HG02840 (cell line): Measurements from ENCODE around the gene CYP26B1.

Experiments used
- ATAC-seq: cut with Tn5 transposase; IDR thresholded peaks from one replicate; pipeline ENCODE4 v1.9.1; 2021; ENCODE audit warnings: mild to moderate bottlenecking, moderate library complexity, moderate number of reproducible peaks; ENCODE audit not compliant: unreplicated experiment, low FRiP score

Gene CYP26B1

DNA sequence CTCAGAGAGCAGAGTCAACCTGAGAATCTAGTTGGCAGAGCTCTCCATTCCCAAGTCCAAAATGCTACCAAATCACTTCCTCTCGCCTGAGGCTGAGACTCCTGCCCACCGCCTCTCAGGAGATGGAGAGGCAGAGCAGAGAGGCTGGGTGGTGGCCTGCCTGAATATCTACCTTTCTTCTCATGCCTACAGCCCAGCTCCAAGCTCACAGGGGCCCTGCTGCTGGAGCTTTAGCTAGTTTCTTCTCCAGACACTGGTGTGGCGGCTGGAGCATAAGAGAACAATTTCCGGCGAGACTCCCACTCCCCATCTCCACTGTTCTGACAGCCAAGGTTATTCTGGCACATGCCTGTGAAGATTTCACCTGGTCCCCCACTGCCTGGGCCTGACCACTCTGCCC, 8.1 kb upstream of the CYP26B1 start:
- no peak for ATAC-seq

- no peak for ATAC-seq
Observed at GRCh38 chr2:72155151-72155550, 7.5 kb upstream of the CYP26B1 start.

DNA sequence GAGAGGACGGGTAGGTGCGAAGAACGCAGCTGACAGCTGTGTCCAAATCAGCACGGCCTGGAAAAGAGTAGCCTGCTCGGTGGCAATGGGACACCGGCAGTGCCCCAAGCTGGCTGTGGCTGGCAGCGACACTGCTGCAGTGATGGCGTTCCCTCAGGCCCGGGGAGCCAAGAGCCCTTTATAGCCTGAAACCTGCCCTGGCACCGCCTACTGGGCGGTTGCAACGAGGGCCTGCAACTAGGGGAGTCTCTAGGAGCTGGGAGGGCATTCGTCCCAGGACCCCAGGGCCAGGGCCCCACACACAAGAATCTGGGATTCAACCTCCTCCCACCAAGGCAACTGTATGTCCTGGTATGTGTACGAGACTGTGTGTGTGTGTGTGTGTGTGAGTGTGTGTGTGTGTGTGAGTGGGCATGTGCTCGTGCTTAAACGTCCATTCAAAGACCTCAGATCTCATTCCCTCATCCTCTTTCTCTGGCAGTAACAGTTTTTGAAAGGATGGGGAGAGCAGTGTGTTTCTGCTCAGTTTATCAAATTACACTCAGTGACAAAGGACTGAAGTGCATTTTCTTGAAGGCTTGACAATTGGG, 6.8 kb upstream of the CYP26B1 start:
- ATAC-seq, result no peak

- ATAC-seq, result no peak
Observed at GRCh38 chr2:72153924-72154323, 6.3 kb upstream of the CYP26B1 start.

DNA sequence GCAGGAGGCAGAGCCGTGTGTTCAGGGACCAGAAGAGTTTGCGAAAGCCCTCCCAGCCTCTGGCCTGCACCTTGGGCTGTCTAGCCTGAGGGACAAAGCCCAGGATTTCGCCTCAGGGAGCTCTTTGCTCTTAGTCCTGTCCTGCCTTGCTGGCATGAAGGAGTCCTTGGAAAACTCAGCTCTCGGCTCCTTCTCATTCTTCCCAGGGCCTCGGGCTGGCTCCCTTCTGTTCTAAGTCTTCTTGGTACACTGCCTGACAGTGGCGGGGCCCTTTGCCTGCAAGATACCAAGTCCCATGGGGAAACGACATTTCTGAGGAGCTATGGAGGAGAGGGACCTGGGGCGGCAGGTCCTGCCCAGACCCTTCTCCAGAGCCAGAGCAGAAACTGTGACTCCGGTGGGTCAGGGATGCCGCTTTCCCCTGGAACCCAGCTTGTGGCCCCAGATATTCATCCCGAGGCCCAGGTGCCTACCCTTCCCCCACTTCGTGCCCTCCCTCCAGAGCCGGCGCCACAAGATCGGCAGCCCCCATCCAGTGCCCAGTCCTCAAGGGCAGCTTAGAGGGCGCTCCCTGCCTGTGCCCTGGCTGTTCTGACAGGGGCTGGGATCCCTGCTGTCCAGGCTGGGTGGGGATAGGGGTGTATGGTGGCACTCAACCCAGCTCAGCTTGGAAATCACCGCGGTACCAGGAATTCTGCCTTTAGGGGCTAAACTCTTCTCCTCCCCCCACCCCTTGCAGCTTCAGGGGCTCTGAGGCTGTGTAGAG, 5.5 kb upstream of the CYP26B1 start:
- no peak for ATAC-seq

DNA sequence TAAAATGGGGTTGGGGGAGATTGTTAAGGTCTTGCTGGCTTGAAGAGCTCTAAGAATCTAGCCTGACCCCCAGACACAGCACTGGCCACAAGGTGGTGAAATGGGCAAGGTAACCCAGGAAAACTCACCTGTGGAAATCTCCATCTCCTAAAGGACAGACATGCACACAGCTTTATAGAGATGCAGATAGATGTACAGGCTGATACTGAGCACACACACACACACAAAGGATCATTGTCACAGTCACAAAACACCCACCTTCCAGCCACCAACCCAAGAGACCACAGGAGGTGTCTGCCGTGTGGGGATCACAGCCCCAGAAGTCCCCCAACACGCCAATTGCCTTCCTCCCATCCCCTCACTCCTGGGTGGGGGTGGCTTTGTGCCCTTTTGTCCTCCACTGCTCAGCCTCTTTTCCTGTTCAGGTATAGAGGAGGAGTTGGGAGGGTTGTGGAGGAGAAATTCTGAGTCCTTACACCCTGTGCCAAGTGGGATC, 3.2 kb upstream of the CYP26B1 start:
- ATAC-seq, result no peak

- ATAC-seq, result peak; percentile 71
Observed at GRCh38 chr2:72150157-72150860, 2.6 kb upstream of the CYP26B1 start.

- ATAC-seq, result no peak
Observed at GRCh38 chr2:72149556-72150156, 2.0 kb upstream of the CYP26B1 start.

GRCh38 chr2:72148837-72149555, 1.3 kb upstream of the CYP26B1 start:
- no peak for ATAC-seq

- no peak for ATAC-seq
Observed at GRCh38 chr2:72148003-72148836, 558 bp upstream of the CYP26B1 start.

DNA sequence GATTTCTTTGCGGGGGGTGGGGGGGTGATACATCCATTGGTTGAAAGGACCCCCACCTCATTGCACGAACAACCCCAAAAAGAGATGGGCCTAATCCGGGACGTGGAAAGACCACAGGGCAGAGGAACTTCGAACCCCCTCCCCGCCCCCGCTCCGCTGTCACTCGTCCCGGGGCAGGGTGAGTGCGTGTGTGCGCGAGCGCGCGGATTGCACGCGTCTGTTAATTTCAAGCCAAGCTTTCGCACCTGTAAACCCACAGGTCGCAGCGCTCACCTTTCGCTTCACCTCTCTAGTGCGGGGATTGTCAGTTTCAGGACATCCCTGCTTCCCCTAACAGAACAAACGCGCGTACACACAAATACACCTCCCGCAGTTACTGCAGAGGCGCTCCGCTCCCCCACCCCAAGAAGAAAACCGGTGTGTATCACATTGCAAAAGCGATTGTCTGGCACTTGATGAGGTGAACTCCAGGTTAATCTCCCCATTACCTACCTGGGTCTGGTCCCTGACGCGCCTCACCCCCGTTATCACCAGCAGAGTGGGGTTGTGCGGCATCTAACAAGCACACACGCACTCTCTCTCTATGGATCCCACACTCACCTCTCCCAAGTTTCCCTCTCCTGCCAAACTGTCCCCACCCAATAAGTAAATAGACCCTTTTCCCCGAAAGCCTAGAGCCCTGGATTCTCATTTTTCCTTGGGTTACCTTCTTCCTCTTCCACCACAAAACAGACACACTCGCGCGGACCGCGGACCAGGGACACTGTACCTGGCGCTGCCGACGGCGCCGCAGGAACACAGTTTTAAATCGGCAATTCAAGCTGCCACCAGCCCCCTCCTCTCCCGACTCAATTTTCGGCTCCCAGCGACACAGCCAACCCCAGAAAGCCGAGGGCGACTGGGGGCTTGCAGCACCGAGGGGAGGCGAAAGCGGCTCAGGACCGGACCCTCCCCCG, 1.0 kb downstream of the CYP26B1 start:
- ATAC-seq, result no peak

DNA sequence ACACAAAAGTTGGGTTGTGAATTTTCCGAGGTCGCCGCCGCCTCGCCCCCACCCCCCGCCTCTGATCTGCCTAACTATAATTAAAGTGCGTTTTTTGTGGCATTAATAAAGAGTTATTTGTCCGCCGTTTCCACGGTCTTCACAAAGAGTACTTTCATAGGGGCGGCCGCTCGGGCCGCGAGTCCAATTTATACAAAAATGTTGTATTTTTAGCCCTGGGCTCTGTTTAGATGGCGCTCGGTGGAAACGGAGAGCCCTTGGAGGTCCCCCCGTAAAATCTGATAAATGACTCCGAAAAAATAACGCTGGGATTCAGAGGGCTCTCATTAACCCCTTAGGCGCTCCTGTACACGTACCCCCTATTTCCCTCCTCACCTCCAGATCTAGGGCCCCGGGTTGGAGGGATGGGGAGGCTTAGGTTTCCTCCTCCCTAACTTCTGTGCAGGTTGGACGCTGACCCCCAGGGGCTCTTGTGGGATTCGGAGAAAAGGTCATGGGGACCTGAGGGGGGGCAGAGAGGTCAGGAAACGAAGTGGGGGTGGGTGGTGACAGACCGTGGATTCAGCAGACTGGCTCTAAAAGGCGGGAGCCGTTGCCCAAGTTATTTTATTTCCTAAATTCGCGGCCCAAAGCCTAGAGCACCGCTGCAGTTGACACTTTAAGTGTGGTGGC, 1.9 kb downstream of the CYP26B1 start:
- ATAC-seq, result no peak

GRCh38 chr2:72145289-72145657, 2.4 kb downstream of the CYP26B1 start:
- no peak for ATAC-seq

DNA sequence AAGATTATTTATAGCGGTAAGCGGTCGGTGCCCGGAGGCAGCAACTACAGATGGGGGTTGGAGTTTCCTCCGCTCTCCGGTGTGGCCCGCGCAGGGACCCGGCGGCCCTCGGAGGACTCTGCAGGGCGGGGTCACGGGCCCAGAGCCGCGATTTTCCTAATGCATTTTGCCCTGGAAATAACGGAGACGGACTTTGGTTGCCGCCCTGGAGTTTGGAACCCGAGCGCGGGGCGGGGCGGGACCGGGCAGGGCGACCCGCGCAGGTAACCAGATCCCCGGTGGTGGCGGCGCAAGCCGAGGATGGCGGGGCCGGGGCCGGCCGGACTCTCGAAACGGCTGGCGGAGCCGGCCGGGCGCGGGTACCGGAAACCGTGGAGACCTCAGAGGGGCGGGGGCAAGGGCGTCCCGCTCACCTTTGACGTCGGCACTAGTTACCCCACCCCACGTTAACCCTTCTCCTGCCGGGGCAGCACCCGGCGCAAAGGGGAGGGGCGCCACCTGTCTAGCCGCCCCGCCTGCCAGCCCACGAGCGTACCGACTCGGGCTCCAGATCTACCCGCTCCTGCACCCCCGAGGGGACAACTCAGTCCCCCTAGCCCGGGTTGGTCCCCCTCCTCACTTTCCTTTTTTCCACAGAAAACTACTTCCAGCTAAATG, 2.9 kb downstream of the CYP26B1 start:
- ATAC-seq, result no peak

DNA sequence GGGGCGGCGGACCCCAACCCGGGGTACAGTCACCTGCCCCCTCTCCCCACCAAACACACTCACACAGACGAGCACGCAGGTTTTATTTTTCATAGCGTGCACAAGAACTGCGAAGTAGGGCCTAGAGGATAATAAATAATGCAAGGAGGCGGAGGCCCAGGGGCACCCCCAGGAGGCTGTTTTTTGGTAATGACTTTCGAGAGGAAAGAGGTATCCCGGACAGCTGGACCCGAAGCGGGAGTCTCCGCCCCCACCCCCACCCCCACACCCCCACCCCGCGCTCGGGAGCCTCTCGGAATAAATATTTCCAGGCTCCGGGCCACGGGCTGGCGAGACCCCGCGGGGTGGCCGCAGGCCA, 3.4 kb downstream of the CYP26B1 start:
- ATAC-seq, result no peak

DNA sequence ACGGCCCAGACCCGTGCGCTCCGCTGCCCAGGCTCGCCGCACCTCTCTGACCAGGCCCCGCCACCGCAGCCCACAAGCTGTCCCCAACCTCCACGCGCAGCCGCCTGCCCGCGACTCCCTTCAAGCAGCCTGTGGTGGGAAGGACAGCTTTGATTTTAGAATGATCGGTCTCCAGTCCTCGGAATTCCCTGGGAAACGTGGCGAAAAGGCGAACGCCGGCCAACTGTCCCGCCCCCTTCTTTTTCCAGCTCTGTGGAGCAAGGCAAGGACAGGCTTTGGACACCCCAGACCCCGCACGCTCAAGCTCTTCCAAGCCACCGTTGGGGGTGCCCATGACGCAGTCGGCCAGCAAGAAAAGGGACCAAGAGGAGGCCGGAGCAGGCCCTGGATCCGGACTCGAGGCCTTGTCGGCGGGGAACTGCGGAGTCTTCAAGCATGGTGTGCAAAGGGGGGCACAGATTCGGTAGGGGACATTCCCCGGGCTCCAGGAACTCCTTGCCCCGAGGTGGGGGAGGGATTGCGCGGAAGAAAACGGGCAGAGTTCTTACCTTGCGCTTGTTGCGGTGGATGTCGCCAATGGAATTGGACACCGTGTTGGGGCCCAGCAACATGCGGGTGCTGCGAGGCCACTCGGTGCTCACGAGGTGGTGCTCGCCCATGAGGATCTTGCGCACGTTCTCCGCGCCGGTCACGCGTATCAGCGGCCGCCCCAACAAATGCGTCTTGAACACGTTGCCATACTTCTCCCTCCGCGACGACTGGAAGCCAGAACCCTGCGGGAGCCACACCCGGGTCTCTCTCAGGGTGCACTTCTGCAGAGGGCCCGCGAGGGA, 4.0 kb downstream of the CYP26B1 start:
- ATAC-seq, result no peak
